Activated T-cell treated with anti-CD3 and anti-CD28 coated beads, Interleukin-2, amount 50 U/mL, for 4 hours (primary cell): Measurements from ENCODE around the gene TMA7. TPM values are rescaled to one million over a fixed set of nuclear protein-coding genes. Genes with fewer than 3 reads are reported as not detected.
A peak's percentile ranks its signal among the peaks of the same experiment; 100 is the strongest.

Source experiments
- ATAC-seq, 2 donors: fragments of 200-7000 bp; cut with Tn5 transposase; one replicate each; pipeline ENCODE4 v1.10.0; 2021
- DNase-seq: peaks from one replicate; pipeline ENCODE4 v3.0.0-alpha.2; 2020
- H3K27me3 Mint-ChIP-seq: one replicate; pipeline ENCODE4 v1.8.0; 2021; ENCODE audit warnings: low read depth, mixed read lengths
- H3K36me3 Mint-ChIP-seq: one replicate; pipeline ENCODE4 v1.8.0; 2022; ENCODE audit warnings: mixed read lengths; ENCODE audit not compliant: insufficient read depth
- H3K4me1 Mint-ChIP-seq: one replicate; pipeline ENCODE4 v1.8.0; 2021; ENCODE audit warnings: low read depth, mixed read lengths
- H3K4me3 Mint-ChIP-seq: one replicate; pipeline ENCODE4 v1.8.0; 2021; ENCODE audit warnings: mild to moderate bottlenecking, moderate library complexity, mixed read lengths
- H3K9me3 Mint-ChIP-seq: one replicate; pipeline ENCODE4 v1.8.0; 2021; ENCODE audit warnings: mixed read lengths
- total RNA-seq, 3 donors: library from RNA; stranded (reverse); gene quantifications; one replicate each; pipeline ENCODE4 v1.2.1, GENCODE V29; 2021

The TMA7 gene
- total RNA-seq, 3 donors from 2014 or later, result 306 to 337 (median 326) TPM

DNA sequence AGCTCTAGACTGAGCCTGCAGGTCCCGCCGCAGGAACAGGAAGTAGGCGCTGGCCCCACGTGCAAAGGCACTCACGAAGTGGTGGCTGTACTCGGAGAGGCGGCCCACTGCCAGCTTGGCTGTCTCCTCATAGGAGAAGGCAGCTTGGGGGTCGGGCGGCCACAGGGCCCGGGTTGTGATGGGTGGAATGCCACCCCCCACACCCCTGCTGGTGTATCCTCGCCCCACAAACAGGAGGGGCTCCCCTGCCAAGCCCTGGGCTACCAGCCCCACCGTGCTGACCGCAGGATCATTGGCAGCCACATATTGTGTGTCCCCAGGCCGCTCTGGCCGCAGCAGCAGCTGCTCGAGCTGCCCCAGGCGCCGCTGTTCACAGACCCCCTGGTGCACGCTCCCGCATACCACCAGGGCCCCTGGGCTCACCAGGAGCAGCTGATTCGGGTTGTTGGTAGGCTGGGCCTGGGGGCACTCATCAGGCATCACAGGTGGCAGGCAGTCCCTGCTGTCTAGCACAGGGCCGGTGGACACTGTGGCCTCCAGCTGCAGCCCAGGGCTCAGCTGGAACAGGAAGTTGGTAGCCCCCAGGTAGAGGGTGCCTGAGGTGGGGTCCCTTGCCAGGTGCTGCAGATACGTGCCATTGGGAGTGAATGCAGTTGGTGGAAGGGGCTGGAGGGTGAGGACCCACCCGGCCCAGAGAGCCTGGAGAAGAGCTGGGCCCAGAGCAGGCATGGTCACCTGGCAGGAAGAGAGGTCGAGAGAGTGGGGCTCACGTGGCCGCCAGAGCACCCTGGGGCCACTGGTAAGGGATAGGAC, 16.0 kb upstream of the TMA7 start:
- H3K9me3 Mint-ChIP-seq, result no peaks in the 10 kb centered on the region
- H3K4me3 Mint-ChIP-seq, result no peak overlapping the region
- peaks cover 9% of the 10 kb centered on the region for H3K27me3 Mint-ChIP-seq
- no peak for ATAC-seq
- no peaks in the 10 kb centered on the region for H3K36me3 Mint-ChIP-seq
- no peak for DNase-seq
- no peaks in the 10 kb centered on the region for H3K4me1 Mint-ChIP-seq

DNA sequence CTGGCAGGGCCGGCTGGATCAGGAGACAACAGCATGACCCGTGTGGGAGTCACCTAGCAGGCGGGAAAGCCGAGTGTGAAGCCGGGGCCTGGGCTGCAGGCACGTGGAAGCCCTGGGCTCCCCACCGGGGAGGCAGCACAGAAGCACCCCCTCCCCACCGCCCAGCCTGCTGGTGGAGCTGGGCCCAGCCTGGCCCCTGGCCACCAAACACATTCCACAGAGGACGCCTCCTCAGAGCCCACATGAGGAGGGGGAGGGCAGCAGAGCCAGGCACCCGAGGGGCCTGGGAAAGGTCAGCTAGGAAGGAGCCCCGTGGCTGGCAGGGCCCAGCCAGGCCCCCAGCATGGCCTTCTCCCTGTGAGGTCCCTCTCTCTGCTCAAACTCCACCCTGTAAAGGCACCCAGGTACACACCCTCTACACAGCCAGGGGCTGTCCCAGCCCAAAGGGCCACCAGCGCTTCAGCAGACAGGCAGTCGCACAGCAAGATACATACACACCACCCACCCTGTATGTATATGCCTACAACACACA, 14.7 kb upstream of the TMA7 start:
- H3K36me3 Mint-ChIP-seq, result no peaks in the 10 kb centered on the region
- H3K9me3 Mint-ChIP-seq, result no peaks in the 10 kb centered on the region
- peaks cover 4% of the 10 kb centered on the region for H3K4me1 Mint-ChIP-seq
- H3K4me3 Mint-ChIP-seq, result no peak overlapping the region
- ATAC-seq (no peak), DNase-seq (no peak)
- H3K27me3 Mint-ChIP-seq, result peaks cover 9% of the 10 kb centered on the region

DNA sequence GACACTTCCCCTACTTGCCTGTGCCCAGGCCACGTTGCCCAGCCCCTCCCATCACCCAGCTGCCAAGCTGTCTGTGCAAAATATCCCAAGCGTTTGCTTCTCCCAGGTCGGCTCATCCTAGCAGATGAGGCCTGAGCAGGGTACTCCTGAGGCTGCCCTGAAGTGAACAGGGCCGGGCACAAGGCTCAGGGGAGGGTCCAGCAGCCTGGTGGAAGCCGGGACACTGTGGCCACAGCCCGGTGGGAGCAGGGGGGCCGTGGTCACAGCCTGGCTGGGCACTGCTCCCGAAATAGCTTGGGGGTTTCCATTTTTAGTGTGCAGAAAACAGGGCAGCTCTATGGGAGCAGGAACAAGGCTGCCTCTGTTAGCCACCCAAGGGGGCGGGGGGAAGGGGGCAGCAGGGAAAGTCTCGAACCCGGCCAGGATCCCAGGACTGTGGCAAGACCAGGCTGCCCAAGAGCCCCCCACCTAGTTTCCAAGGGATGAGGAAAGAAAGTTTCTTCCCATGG, 13.6 kb upstream of the TMA7 start:
- Mint-ChIP-seq H3K4me1 (peaks cover 7% of the 10 kb centered on the region), H3K9me3 (no peaks in the 10 kb centered on the region), H3K36me3 (no peaks in the 10 kb centered on the region), H3K4me3 (no peak overlapping the region), H3K27me3 (peaks cover 9% of the 10 kb centered on the region)
- ATAC-seq (no peak), DNase-seq (no peak)

DNA sequence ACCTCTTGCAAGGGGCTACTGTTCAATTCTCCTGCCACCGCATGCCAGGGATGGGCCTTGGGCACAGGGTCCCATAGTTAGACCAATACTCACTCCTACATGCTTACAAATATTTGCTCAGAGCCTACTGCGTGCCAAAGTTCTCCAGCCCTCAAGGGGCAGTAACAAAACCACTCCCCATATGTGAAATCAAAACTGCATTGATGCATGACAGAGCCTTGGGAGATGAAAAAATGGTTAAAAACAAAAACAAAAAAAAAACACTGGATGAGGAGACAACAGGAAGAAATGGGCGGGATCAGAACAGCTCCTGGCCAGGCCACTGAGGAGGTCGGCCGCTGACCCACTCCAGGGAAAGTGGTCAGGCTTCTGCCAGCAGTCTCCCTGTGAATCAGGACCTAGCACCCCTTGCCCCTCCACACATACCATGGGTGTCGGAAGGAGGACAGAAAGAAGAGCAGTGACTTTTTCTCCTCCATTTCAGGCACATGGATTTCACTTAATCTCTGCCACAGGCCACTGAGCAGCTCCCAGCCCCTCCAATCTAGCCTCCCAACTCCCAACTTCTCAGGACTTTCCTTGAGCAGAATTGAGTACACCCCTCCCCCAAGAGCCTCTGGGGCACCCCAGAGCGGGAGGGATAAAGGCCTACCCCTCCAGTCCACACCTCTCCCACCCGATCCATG, 13.0 kb upstream of the TMA7 start:
- no peak for ATAC-seq
- H3K4me3 Mint-ChIP-seq, result peak overlapping the region; percentile 0
- H3K4me1 Mint-ChIP-seq, result peaks cover 7% of the 10 kb centered on the region

DNA sequence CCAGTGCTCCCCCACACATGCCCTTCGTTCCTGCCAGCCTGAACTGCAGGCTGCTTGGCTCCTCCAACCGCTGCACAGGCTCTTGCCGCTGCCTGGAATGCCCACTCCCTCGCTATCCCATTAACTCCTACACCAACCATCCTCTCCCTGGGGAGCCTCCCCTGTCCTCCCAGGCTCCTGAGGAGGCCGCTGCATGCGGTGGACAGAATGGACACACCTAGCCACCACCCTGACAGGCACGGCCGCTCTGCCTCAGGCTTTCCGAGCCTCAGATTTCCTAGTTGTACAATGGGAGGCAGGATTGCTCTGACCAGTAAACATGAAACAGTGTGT, 12.5 kb upstream of the TMA7 start:
- Mint-ChIP-seq H3K4me1 (peaks cover 7% of the 10 kb centered on the region), H3K9me3 (no peaks in the 10 kb centered on the region), H3K36me3 (peaks cover 2% of the 10 kb centered on the region), H3K27me3 (peaks cover 9% of the 10 kb centered on the region), H3K4me3 (peak overlapping the region; percentile 44)
- ATAC-seq (no peak), DNase-seq (no peak)

More for the DNA sequence above, 13.0 kb upstream of the TMA7 start:
- H3K9me3 Mint-ChIP-seq, result no peaks in the 10 kb centered on the region
- DNase-seq, result no peak
- H3K27me3 Mint-ChIP-seq, result peaks cover 9% of the 10 kb centered on the region
- peaks cover 2% of the 10 kb centered on the region for H3K36me3 Mint-ChIP-seq

DNA sequence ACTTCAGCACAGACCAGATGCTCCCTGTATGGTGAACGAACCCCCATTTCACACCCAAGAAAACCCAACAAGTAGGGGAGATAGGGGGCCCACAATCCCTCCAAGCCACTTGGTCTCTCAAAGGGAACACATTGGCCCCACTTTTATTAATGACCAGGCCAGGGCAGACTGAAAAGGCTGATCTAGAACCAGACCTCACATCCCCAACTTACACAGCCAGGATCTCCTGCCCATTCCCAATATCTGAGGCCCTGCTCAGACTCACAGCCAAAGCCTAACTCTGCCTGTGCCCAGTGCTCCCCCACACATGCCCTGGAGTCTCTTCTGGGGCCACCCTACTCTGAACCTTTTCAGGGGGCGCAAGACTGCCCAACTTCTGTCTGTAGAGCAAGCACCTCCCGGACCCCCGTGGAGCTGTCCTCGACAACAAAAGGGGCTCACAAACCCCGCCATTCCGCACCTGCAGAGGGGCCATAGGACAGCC, 11.9 kb upstream of the TMA7 start:
- Mint-ChIP-seq H3K4me3 (peak overlapping the region; percentile 44), H3K9me3 (no peaks in the 10 kb centered on the region), H3K4me1 (peaks cover 7% of the 10 kb centered on the region), H3K27me3 (peaks cover 9% of the 10 kb centered on the region), H3K36me3 (peaks cover 2% of the 10 kb centered on the region)
- DNase-seq (no peak), ATAC-seq (no peak)

DNA sequence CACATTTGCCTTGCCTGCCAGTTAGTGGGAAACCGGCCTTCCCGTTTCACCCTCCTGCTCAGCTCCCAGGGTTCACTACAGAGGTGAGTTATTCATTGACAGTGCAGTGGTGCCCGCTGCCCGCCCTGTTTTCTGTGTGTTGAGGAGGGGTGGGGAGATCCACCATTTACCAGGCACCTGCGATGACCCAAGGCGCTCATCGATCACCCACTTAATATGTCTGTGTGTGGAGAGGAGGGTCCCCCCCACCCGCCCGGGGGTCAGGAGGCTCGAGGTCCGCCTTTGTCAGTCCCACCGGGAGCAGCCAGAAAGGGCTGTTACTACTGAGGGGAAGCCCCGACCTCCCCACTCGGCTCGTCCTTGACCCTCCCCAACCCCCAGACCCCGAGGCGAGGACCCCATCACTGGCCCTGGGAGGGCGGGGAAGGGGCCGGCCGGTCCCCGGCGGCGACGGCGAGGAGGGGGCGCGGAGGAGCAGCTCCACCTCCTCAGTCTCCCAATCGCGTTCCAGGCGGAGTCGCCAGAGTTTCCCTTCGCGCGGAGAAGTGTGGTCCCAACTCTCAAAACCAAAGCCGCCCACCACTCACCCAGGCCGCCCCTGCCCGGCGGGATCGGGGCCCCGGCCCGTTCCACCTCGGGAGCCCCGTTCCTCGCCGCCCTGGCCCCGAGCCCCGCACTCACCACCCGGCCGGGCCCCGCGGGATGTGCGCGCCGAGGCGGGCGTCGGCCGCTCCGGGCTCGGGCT, 11.3 kb upstream of the TMA7 start:
- H3K4me1 Mint-ChIP-seq, result peaks cover 7% of the 10 kb centered on the region
- peaks cover 9% of the 10 kb centered on the region for H3K27me3 Mint-ChIP-seq
- ATAC-seq (peak; percentile 27 to 71), DNase-seq (no peak)
- H3K36me3 Mint-ChIP-seq, result peaks cover 4% of the 10 kb centered on the region
- peak overlapping the region; percentile 44 for H3K4me3 Mint-ChIP-seq
- no peaks in the 10 kb centered on the region for H3K9me3 Mint-ChIP-seq

DNA sequence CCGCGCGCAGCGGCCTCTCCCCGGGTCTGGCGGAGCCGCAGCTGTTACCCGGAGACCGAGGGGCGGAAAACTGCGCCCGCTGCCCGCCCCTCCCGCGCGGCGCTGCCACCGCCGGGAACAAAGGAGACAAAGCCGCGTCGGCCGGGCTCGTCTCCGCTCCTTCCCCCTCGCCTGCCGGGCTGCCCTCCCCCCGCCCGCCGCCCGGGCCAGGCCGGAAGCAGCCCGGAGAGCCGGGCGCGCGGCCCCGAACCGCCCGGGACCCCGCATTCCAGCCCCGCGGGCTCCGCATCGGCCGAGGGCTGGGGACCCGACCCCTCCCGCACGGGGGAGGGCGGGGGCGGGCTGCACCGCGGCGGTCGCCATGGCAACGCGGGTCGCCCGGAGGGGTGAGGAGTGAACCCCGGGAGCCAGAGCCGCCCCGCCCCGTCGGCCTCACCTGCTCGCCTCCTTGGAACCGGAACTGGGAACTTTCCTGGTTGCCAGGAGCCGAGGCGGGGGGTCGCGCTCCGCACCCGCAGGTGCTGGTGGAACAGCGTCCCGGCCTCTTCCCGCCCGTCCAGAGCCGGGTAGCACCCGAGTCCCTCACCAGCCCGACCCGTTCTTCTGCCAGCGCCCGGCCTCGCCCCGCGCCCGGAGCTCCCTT, 10.6 kb upstream of the TMA7 start:
- no peaks in the 10 kb centered on the region for H3K9me3 Mint-ChIP-seq
- H3K27me3 Mint-ChIP-seq, result peaks cover 9% of the 10 kb centered on the region
- H3K36me3 Mint-ChIP-seq, result peaks cover 7% of the 10 kb centered on the region
- peak; percentile 63 for DNase-seq
- peak overlapping the region; percentile 77 for H3K4me3 Mint-ChIP-seq
- H3K4me1 Mint-ChIP-seq, result peaks cover 12% of the 10 kb centered on the region
- peak; percentile 78 to 81 for ATAC-seq

DNA sequence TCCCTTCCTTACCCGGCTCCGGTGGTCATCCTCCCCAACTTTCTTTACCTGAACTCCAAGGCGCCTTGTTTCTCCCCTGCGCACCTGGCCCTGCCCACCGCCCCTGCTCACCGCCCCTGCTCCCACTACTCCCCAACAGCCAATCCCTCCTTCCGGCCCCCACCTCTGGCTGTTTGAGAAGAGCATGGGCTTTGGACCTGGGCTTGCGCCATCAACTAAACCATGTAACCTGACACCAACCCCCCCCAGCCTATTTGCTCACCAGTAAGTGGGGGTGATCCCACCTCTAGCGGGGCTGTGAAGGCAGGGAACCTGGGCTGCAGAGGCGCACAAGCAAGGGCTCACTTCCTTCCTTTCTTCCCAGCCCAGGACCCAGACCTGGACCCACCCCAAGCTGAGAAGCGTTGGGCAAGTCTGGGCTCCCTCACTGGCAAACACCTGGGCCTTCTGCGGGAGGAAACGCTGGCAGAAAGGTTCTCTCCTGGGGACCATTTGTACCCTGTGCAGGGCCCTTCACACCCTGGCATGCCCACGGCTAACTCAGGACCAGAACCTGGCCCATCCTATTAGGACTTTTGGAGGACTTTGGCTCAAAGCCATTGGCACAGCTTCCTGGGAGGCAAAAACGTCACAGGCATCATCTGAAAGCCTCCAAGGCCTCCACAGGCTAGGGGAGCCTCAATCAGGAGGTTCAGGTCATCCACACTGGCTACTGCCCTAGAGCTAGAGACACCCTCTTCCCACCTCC, 9.9 kb upstream of the TMA7 start, which contains the start of gene PLXNB1:
TSS of gene PLXNB1 (minus strand) at position 127 of the 748 bp plus-strand sequence. CDS start 5,475 bp downstream, outside the sequence.
- ATAC-seq, result peak in 1 of 2 donors; percentile 12
- no peaks in the 10 kb centered on the region for H3K9me3 Mint-ChIP-seq
- peak within 1 kb of the TSS; percentile 77 for H3K4me3 Mint-ChIP-seq
- peaks cover 12% of the 10 kb centered on the region for H3K4me1 Mint-ChIP-seq
- H3K27me3 Mint-ChIP-seq, result peaks cover 9% of the 10 kb centered on the region
- DNase-seq, result no peak
- H3K36me3 Mint-ChIP-seq, result peaks cover 9% of the 10 kb centered on the region

DNA sequence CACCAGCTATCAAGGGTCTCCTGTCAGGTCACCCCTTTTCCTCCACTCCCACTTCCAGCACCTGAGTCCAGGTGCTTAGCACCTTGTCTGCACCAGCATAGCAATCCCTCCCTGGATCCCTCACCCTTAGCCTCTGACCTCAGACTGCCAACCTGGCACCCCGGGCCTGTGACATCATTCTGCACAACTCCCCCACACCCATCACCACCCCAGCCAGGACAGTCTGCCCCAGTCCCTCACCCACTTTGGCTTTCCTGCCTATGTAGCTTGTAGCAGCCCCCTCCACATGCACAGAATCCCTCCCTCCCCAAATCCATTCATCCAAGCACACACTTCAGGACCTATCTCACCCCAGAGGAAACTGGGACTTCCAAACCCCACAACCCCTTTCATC, 9.4 kb upstream of the TMA7 start:
- Mint-ChIP-seq H3K27me3 (peaks cover 9% of the 10 kb centered on the region), H3K36me3 (peaks cover 9% of the 10 kb centered on the region), H3K9me3 (no peaks in the 10 kb centered on the region), H3K4me1 (peaks cover 12% of the 10 kb centered on the region), H3K4me3 (peak overlapping the region; percentile 77)
- DNase-seq (no peak), ATAC-seq (no peak)

DNA sequence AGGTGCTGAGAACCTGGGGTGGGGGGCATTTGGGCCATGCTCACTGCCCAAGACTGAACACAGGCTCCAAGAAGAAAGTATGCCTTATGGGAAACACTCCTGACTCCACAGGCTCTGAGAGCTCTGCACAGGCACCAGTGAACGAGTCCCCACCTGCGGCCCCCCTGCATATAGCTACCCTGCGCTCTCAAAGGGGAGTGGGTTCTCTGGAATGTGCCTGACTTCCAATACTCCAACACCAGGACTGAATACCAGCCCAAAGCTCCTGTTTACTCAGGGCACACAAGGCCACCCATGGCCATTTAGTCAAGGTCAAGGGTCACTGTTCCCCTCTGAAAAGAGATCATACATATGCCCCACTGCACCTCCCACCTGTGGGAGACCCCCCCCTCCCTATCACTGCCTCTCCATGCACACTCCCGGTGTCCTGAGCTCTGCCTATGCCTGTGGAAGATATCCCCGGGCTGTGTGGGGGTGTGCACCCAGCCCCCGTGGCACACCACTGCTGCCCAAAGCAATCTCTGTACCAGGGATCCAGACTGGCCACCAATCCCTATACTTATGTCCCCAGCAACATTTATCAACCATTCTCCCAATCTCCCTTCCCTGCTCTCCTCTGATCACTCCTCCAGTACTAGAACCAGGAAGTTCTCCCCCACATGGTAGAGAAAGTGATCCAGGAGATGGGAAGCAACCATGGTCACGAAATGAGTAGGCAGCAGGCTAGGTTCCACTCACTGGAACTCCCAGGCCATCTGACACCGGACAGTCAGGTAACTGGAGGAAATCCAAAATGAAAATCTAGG, 8.6 kb upstream of the TMA7 start:
- peak overlapping the region; percentile 77 for H3K4me3 Mint-ChIP-seq
- no peak for DNase-seq
- peaks cover 12% of the 10 kb centered on the region for H3K4me1 Mint-ChIP-seq
- no peak for ATAC-seq
- H3K9me3 Mint-ChIP-seq, result no peaks in the 10 kb centered on the region
- peaks cover 9% of the 10 kb centered on the region for H3K36me3 Mint-ChIP-seq
- peaks cover 9% of the 10 kb centered on the region for H3K27me3 Mint-ChIP-seq

DNA sequence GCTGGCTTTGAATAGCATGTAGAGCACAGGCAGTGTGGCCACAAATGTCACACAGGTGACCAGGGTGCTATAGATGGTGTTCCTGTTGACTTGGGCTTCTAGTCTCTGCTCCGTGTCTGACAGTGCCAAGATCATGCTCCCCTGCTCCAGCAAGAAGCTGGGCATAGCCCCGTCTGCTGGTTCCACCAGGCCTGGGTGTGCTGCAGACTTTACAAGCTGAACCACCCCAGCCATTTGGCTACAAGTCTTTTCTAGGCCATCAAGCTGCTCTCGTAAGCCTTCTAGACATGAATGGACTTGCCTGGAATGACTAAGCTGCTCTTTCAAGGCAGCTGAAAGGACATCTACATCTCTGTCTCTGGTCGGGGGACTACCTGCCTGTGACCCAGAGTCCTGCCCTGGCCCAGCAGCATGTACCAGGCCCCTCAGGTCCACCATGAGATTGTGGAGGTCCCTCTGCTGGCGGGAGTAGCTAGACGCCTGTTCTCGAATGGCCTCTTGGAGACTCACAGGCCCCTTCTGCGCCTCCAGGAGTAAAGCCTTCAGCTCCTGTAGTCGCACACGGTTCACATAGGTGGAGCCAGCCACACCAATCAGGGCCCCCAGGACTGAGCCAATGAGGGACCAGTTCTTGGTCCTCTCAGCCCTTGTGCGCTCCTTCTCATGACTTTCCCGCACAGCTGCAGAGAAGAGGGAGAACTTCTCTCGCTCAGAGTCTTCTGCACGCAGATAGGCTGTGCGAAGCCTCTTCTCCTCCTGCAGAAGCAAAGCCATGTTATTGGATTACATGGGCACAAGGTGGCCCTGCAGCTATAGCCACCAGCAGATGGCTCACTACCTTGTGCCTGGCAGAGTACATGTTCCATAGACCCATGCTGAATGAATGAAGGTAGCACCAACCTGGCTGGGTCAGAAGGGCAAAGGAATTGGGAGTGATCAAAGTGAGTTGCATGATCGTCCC, 7.4 kb upstream of the TMA7 start:
- H3K36me3 Mint-ChIP-seq, result peaks cover 9% of the 10 kb centered on the region
- no peaks in the 10 kb centered on the region for H3K9me3 Mint-ChIP-seq
- H3K27me3 Mint-ChIP-seq, result peaks cover 6% of the 10 kb centered on the region
- ATAC-seq (no peak), DNase-seq (no peak)
- no peak overlapping the region for H3K4me3 Mint-ChIP-seq
- peaks cover 12% of the 10 kb centered on the region for H3K4me1 Mint-ChIP-seq
